ENCODE results near the gene COX5B. TPM values are rescaled to one million over a fixed set of nuclear protein-coding genes. Genes with fewer than 3 reads are reported as not detected.

COX5B gene
- 142 and 203 TPM in 2 replicates for total RNA-seq

GRCh38 chr2:97645695-97646629 lies at the start of gene COX5B:
Gene COX5B, plus strand, starts transcription at chr2:97646062. Its CDS starts 25 bp downstream, at chr2:97646087.

GRCh38 chr2:97663962-97664635 lies 18.2 kb downstream of the COX5B start, which contains the start of gene ACTR1B:
Gene ACTR1B, minus strand, starts transcription at chr2:97664044. Its CDS starts 154 bp downstream, at chr2:97663890.

GRCh38 chr2:97669448-97669847 lies 23.6 kb downstream of the COX5B start, which contains the start of gene C2orf92:
Gene C2orf92, plus strand, starts transcription at chr2:97669713. Its CDS starts 76 bp downstream, at chr2:97669789.

Small RNAs within 50 kb of the gene (small RNA-seq; reads per million reads assigned to genes)
- not detected for gene RNU4-8P

Other genes starting within 250 kb of the COX5B start
- gene ANKRD36B, start 56.2 kb upstream of the COX5B start, total RNA-seq = 82.0 and 139 TPM in 2 replicates
- 47.5 and 64.3 TPM in 2 replicates for gene ACTR1B, start 18.0 kb downstream of the COX5B start, total RNA-seq
- 2.0 and 2.3 TPM in 2 replicates for gene C2orf92, start 23.7 kb downstream of the COX5B start, total RNA-seq
- gene ZAP70, start 67.5 kb downstream of the COX5B start, total RNA-seq = not detected in 2 replicates